ENCODE measurements around the gene RNU11. TPM values are rescaled to one million over a fixed set of nuclear protein-coding genes. Genes with fewer than 3 reads are reported as not detected.

The RNU11 gene
- total and polyA plus RNA-seq, 2 donors (not counting 3 experiments of a cell fraction or from before 2014, with no cell fraction given) = not detected

DNA sequence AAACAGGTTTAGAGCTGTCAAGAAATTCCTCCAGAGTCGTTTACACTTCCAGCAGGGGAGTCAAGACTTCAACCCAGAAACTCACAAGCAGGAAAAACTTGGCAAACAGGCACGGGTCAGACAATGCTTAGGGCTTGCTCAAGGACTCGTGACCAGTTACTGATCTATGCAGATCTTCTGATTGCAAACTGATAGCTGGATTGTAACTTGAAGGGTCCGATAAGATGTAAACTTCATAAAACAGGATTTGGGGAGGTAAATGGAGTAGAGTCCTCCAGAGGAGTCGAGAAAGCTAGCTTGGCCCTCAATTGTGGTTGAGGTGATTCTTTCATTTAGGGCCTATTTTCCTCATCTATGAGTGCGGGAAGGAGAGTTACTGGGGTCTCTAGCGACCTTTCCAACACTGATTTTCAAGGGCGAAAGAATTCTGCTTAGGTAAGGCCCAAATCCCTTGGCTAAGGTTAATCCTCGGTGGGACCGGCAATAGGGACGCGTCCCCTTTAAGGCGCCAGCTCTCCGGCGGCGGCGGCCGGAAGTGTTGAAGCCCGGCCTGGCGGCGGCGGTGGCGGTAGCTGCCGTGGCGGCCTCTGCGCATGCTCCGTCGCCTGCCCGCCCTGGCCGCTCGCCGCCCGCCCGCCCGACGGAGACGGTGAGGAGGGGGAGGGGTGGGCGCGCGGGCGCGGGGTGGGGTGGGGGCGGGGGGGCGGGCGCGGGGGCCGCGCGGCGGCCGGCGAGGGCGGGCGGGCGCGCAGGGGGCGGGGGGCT is 20.0 kb downstream of the RNU11 start, which contains the start of gene GMEB1:
Gene GMEB1, plus strand, starts transcription at position 594 of the 765 bp plus-strand sequence. CDS start 14,829 bp downstream, outside the sequence.
- dilution Hi-C loops (cut with MboI; ENCODE audit: extremely low pct_ligation_motif_present, low sequenced_read_pairs) = no loop called here
- Histone ChIP-seq H4K20me1 (replicated peaks; ENCODE audit: control insufficient read depth, extremely low read depth, insufficient read depth, low read length) (no peaks in the 10 kb centered on the region), H3K36me3 (ENCODE audit: control insufficient read depth in 2 of 2, extremely low read depth in 1 of 2, insufficient read depth in 2 of 2, low read length in 2 of 2) (no peaks in the 10 kb centered on the region), H3K9me1 (replicated peaks; ENCODE audit: control insufficient read depth, extremely low read depth, insufficient read depth, low read length) (no peaks in the 10 kb centered on the region), H3K4me2 (ENCODE audit: insufficient read depth, low read length) (peak within 1 kb of the TSS; percentile 94), H3K9me3 (replicated peaks; ENCODE audit: control insufficient read depth, insufficient read depth, low read length) (no peaks in the 10 kb centered on the region), H3K79me2 (ENCODE audit: control insufficient read depth, insufficient read depth, low read length) (peaks cover 25% of the 10 kb centered on the region), H3K27me3 (ENCODE audit: control insufficient read depth in 2 of 2, insufficient read depth in 2 of 2, low read length in 2 of 2) (no peaks in the 10 kb centered on the region), H3K4me3 (replicated peaks in 1 of 3; ENCODE audit: insufficient read depth in 1 of 3, low read depth in 1 of 3, low read length in 3 of 3) (peak within 1 kb of the TSS; percentile 74 to 94 (median 89)), H3K4me1 (ENCODE audit: control insufficient read depth, extremely low read depth, insufficient read depth, low read length) (peaks cover 12% of the 10 kb centered on the region), H3K9ac (replicated peaks; ENCODE audit: extremely low read depth, insufficient read depth, low read length) (peak within 1 kb of the TSS; percentile 94), H3K27ac (ENCODE audit: insufficient read depth, low read depth, low read length) (peak within 1 kb of the TSS; percentile 90), H2AFZ (ENCODE audit: low read depth, low read length) (peak within 1 kb of the TSS; percentile 85)
- BruUV-seq (replicated peaks) = no TSS peak
- DNase-seq (ENCODE audit: low read depth, low spot score) = peak; percentile 79
- ChIA-PET POLR2A (interaction anchor here (0.5 to 3.0 kb wide), 7 partner anchors 18 to 161 kb away, joined by 3 to 35 read pairs (median 4); partner anchors contain the start of genes RNU11, TAF12 and YTHDF2), CTCF (interaction anchor here (0.7 to 1.7 kb wide), 8 partner anchors 10 to 214 kb away, joined by 3 to 7 read pairs (median 4); partner anchors contain the start of genes RNU11, TAF12 and YTHDF2)
- FAIRE-seq = peak; percentile 92
- intact Hi-C loops (cut with micrococcal nuclease) = loop anchor here (1.0 kb wide), 2 partner anchors 20 to 68 kb away; partner anchors contain the start of genes RNU11 and YTHDF2
- TF ChIP-seq POLR2A (IDR thresholded peaks at IDR 0.05; ENCODE audit: low read depth, low read length) (no peak), FOS (IDR thresholded peaks at IDR 0.05; ENCODE audit: borderline replicate concordance, insufficient read depth, low read length) (no peak), MYC (IDR thresholded peaks at IDR 0.05; ENCODE audit: low read depth, low read length) (no peak), EZH2 (IDR thresholded peaks at IDR 0.05; ENCODE audit: borderline replicate concordance, low read depth, low read length, severe bottlenecking) (no peak), POLR2AphosphoS5 (IDR thresholded peaks at IDR 0.05; ENCODE audit: insufficient read depth, low read depth, low read length) (no peak), JUN (IDR thresholded peaks at IDR 0.05; ENCODE audit: borderline replicate concordance, insufficient read depth, insufficient read length, low read depth) (no peak), GATA2 (IDR thresholded peaks at IDR 0.05; ENCODE audit: insufficient read depth, insufficient read length, low read depth, low read length) (no peak)
- TF ChIP-seq, protein P1, sequence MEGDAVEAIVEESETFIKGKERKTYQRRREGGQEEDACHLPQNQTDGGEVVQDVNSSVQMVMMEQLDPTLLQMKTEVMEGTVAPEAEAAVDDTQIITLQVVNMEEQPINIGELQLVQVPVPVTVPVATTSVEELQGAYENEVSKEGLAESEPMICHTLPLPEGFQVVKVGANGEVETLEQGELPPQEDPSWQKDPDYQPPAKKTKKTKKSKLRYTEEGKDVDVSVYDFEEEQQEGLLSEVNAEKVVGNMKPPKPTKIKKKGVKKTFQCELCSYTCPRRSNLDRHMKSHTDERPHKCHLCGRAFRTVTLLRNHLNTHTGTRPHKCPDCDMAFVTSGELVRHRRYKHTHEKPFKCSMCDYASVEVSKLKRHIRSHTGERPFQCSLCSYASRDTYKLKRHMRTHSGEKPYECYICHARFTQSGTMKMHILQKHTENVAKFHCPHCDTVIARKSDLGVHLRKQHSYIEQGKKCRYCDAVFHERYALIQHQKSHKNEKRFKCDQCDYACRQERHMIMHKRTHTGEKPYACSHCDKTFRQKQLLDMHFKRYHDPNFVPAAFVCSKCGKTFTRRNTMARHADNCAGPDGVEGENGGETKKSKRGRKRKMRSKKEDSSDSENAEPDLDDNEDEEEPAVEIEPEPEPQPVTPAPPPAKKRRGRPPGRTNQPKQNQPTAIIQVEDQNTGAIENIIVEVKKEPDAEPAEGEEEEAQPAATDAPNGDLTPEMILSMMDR (IDR thresholded peaks at IDR 0.05; ENCODE audit: extremely low read depth in 1 of 2, insufficient read depth in 1 of 2, low read depth in 1 of 2, low read length in 2 of 2) = no peak
- TF ChIP-seq, protein P2, sequence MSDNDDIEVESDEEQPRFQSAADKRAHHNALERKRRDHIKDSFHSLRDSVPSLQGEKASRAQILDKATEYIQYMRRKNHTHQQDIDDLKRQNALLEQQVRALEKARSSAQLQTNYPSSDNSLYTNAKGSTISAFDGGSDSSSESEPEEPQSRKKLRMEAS (IDR thresholded peaks at IDR 0.05; ENCODE audit: insufficient read depth, insufficient read length) = no peak
